ENCODE results near the gene APP.

DNA sequence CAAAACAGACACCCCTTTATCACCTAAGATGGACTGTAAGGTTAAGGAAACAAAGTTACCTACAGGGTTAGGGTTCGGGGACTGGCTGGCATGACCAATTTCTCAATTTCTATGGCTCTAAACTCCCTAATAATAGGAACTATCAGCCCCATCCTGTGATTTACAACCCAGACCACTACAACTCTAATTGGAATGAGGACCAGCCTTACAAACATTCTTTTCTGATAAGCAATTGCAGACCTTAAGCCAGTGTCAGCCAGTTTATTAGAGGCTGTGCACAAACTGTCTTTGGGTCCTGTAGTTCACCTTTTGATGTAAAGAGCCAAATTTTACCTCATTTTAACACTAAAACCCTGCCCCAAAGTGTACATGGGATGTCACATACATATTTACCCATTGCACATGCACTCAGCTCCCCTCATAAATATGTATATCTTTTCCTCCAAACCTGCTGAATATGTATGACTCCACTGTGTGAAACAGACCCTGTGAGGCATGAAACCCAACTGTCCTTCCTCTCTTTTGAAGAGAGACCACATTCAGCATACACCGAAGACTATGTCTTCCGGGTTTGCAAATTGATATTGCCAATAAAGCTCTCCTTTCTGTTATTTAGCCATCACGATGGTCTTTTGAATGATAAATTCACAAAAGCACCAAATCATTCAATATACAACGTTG lies 7.3 kb upstream of the APP start:
- TF ChIP-seq, protein P1, sequence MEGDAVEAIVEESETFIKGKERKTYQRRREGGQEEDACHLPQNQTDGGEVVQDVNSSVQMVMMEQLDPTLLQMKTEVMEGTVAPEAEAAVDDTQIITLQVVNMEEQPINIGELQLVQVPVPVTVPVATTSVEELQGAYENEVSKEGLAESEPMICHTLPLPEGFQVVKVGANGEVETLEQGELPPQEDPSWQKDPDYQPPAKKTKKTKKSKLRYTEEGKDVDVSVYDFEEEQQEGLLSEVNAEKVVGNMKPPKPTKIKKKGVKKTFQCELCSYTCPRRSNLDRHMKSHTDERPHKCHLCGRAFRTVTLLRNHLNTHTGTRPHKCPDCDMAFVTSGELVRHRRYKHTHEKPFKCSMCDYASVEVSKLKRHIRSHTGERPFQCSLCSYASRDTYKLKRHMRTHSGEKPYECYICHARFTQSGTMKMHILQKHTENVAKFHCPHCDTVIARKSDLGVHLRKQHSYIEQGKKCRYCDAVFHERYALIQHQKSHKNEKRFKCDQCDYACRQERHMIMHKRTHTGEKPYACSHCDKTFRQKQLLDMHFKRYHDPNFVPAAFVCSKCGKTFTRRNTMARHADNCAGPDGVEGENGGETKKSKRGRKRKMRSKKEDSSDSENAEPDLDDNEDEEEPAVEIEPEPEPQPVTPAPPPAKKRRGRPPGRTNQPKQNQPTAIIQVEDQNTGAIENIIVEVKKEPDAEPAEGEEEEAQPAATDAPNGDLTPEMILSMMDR (conservative IDR thresholded peaks at IDR 0.05) = no peak
- no peak for TF ChIP-seq EZH2 (IDR thresholded peaks at IDR 0.05; ENCODE audit: low read depth)

Data from PC-9 (cell line).